ENCODE data around the gene TMEM9B. TPM values are rescaled to one million over a fixed set of nuclear protein-coding genes. Genes with fewer than 3 reads are reported as not detected.

TMEM9B gene
- polyA plus RNA-seq, 3 donors = 54.4 to 61.4 (median 56.6) TPM

GRCh38 chr11:8913961-8914660 is 50.1 kb downstream of the TMEM9B start:
- DNase-seq (ENCODE audit: extremely low read depth in 1 of 11, low read depth in 9 of 11, low spot score in 4 of 11) = peak in 1 of 11 donors; percentile 41

GRCh38 chr11:8911029-8911823 is 53.0 kb downstream of the TMEM9B start, which contains the start of gene AKIP1:
Gene AKIP1 (plus strand): TSS chr11:8911189. CDS start chr11:8911450, 261 bp downstream.
- DNase-seq (ENCODE audit: extremely low read depth in 1 of 11, low read depth in 9 of 11, low spot score in 4 of 11) = peak; percentile 91 to 98 (median 97)

GRCh38 chr11:8910649-8911026 is 53.6 kb downstream of the TMEM9B start:
- no peak for DNase-seq (ENCODE audit: extremely low read depth in 1 of 11, low read depth in 9 of 11, low spot score in 4 of 11)

GRCh38 chr11:8908099-8908498 is 56.1 kb downstream of the TMEM9B start:
- no peak for DNase-seq (ENCODE audit: extremely low read depth in 1 of 11, low read depth in 9 of 11, low spot score in 4 of 11)

- no peak for DNase-seq (ENCODE audit: extremely low read depth in 1 of 11, low read depth in 9 of 11, low spot score in 4 of 11)
Measured at GRCh38 chr11:8907116-8907515, 57.1 kb downstream of the TMEM9B start.

GRCh38 chr11:8905528-8906165 is 58.6 kb downstream of the TMEM9B start:
- DNase-seq (ENCODE audit: extremely low read depth in 1 of 11, low read depth in 9 of 11, low spot score in 4 of 11) = no peak

- DNase-seq (ENCODE audit: extremely low read depth in 1 of 11, low read depth in 9 of 11, low spot score in 4 of 11) = no peak
Measured at GRCh38 chr11:8899119-8899753, 65.0 kb downstream of the TMEM9B start.

Other genes with a start within 250 kb of the TMEM9B start
- gene AKIP1, start 53.3 kb downstream of the TMEM9B start, polyA plus RNA-seq (ENCODE audit: insufficient read length in 3 of 3) = 10 to 100 TPM; 16.9 to 22.3 (median 19.6) TPM
- gene C11orf16, start 31.5 kb downstream of the TMEM9B start, polyA plus RNA-seq (ENCODE audit: insufficient read length in 3 of 3) = under 1 TPM; 0.47 to 0.56 (median 0.56) TPM
- gene ASCL3, start 21.4 kb downstream of the TMEM9B start, polyA plus RNA-seq (ENCODE audit: insufficient read length in 3 of 3) = under 1 TPM in 1 of 3 donors, not detected in 2; 0.48 TPM
- gene NRIP3, start 39.6 kb upstream of the TMEM9B start, polyA plus RNA-seq (ENCODE audit: insufficient read length in 3 of 3) = 1 to 10 TPM; 1.1 to 2.4 (median 1.8) TPM
- gene SCUBE2, start 127.2 kb upstream of the TMEM9B start, polyA plus RNA-seq (ENCODE audit: insufficient read length in 3 of 3) = 1 to 10 TPM; 5.3 to 6.6 (median 6.3) TPM

All from renal cortex interstitium (tissue), 11 donors.